GM19438 (cell line): ENCODE data around the gene FARSA.
A peak's percentile ranks its signal among the peaks of the same experiment; 100 is the strongest.
"Not testable (repeated sequence)": the region's sequence is repeated elsewhere in the genome, so short reads cannot be mapped to it uniquely, and the experiment has no call there.

Experiments
- ATAC-seq: cut with Tn5 transposase; IDR thresholded peaks from one replicate; pipeline ENCODE4 v1.9.1; 2021; ENCODE audit warnings: low read depth; ENCODE audit not compliant: unreplicated experiment

FARSA gene

DNA sequence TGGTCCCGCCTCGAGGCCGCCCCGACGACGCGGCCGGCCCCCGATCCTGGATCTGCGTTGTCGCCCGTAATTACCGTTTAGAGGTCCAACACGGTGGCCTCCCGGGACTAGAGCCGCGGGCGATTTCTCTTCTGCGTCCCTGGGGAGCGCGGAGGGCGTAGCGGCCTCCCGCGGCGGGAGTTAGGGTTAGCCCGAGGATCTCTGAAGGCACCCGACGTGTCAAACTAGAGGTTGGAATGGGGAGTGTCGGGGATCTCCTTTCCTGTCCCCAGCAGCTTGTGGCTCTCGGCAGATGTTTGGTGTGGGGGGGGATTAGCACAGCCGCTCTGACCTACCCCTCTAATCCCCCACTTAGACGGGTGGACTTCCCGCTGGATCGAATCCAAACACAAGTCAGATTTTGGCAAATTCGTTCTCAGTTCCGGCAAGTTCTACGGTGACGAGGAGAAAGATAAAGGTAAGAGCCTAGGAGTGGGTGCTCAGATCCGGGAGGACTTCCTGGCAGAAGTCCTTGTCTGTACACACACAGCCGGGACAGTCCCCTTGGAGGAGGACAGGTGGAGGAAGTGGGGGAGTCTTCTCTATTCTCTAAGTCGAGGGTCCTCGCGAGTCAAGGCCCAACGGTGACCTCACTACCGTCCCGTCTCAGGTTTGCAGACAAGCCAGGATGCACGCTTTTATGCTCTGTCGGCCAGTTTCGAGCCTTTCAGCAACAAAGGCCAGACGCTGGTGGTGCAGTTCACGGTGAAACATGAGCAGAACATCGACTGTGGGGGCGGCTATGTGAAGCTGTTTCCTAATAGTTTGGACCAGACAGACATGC, 5.5 kb upstream of the FARSA start:
- no peak for ATAC-seq

DNA sequence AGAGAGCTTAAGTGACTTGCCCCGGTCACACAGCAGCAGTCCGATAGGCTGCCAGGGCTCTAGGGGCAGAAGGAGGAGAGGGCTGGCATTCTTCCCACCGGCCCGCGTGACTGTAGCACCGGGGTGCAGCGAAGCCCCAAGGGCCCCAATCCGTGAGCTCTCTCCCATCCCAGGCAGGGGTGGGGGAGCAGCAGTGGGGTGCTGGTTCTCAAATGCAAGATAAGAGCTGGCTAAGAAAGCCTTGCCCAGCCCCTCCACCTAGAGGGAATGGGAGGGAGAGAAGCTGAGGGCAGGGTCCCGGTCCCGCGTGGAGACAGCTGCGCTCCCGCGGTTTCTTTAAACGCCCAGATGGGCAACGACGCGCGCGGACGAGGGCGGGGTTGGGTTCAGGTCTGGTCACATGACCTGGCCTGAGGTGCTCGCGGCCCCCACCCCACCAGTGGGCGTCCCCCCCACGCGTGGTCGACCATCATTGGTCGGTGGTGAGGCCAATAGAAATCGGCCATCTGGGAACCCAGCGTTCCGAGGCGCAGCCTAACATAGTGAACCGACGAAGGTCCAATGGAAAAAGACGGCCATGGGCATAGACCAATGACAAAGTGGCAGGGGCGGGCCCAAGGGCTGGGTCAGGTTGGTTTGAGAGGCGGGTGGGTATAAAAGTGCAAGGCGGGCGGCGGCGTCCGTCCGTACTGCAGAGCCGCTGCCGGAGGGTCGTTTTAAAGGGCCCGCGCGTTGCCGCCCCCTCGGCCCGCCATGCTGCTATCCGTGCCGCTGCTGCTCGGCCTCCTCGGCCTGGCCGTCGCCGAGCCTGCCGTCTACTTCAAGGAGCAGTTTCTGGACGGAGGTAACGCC, 4.6 kb upstream of the FARSA start, which contains the start of gene CALR:
Gene CALR (plus strand): TSS at position 683 of the 852 bp plus-strand sequence. CDS start 71 bp downstream, at position 754.
- peak; percentile 84 for ATAC-seq

GRCh38 chr19:12937093-12937926, 3.8 kb upstream of the FARSA start:
- no peak for ATAC-seq

GRCh38 chr19:12936582-12936981, 3.1 kb upstream of the FARSA start:
- ATAC-seq = no peak

- no peak for ATAC-seq
These were observed 1.6 kb upstream of the FARSA start for GRCh38 chr19:12935071-12935470.

DNA sequence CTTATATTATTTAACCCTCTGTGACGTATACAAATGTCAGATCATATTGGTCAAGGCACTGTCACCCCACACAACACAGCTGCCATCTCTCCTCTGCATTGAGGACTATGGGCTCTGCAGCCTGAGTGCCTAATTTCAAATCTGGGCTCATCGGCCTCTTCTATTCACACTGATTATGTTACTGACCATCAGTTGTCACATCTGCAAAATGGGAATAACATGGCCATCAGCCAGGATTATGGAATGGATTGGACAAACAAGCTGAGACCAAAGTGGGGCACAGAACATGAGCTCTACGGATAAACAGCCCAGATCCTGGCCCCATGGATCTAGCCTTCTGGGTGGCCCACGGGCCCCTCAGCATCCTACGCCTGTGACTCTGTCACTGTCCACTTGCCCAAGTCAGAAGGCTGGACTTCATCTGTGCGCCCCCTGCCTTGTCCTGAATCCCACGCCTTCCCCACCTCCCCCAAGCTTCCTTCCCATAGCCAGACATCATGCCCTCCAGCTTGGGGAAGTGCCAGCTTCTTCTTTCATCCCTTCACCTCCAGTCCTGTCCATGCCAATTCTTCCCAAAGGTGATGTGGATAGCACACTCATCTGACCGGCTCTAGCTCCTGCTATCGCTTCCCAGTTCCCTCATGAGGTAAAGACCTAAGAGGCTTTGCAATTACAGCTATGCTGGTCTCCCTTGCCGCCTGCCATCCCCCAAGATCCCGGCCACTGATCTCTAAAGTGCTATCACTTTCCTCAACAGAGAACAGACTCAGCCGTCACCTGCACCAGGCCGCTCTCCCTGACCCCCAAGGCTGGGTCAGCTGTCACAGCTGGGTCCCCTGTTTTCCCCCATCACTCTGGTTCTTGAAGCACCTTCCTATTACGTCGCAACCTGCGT, 872 bp downstream of the FARSA start:
- ATAC-seq = no peak

- ATAC-seq = no peak
These were observed 3.4 kb downstream of the FARSA start for GRCh38 chr19:12930002-12930645.

- no peak for ATAC-seq
These were observed 8.7 kb downstream of the FARSA start for GRCh38 chr19:12924621-12925310.

GRCh38 chr19:12922959-12923358, 10.6 kb downstream of the FARSA start:
- ATAC-seq = no peak

DNA sequence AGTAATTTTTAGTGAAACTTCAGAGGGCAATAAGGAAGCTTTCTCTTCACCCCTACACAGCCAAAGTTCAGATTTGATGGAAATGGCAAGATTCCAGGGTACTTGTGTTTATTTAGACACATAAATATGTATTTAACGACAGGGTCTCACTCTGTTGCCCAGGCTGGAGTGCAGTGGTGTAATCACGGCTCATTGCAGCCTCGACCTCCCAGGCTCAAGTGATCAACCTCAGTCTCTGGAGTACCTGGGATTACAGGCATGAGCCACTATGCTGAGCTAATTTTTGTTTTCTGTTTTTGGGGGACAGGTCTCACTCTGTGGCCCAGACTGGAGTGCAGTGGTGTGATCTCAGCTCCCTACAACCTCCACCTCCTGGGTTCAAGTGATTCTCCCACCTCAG, 12.5 kb downstream of the FARSA start:
- ATAC-seq = no peak

- no peak for ATAC-seq
These were observed 15.3 kb downstream of the FARSA start for GRCh38 chr19:12918253-12918652.

DNA sequence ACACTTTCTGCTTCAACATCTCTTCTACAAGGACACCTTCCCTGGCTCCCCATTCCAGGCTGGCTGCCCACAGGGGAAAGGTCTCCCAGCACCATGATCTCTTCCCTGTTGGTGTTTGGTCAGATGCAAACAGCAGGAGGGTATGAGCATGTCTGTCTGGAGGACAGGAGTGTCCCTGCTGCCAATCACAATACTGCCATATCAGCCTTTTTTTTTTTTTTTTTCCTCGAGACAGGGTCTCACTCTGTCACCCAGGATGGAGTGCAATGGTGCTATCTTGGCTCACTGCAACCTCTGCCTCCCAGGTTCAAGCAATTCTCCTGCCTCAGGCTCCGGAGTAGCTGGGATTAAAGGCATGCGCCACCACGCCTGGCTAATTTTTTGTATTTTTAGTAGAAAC, 17.7 kb downstream of the FARSA start:
- not testable (repeated sequence) for ATAC-seq

DNA sequence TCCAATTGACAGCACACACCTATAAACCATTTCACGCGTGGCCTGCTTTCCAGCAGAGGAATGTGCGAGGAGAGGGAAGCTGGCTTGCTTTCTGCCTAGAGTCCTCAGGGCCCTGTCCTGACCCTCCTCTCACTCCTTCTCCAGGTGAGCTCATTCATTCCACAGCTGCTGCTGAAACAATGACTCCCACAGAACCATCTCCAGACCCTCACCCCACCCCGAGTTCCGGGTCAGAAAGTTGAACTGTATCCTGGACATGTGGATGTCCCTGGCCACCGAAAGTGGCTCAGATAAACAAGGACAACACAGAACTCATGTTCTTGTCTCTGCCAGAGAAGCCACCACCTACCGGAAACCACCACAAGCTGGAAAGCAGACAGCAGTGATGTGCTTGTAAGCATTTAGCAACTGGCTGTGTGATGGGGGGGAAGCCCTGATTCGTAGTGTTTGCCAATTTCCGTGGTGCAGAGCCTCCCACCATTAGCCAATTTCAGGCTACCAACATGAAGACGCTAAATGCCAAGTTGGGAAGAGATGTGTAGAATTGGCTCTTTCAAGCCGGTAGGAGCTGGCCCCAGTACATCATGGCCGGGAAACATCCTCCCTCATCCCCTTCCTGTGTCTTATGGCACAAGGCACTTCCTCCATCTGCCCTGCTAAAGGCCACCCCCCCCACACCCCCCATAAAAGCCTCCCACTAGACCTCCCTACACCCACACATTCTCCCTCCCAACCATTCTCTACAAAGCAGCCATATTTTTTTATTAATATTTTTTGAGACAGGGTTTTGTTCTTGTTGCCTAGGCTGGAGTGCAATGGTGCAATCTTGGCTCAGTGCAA, 19.4 kb downstream of the FARSA start:
- ATAC-seq = no peak

- ATAC-seq = no peak
These were observed 20.4 kb downstream of the FARSA start for GRCh38 chr19:12913011-12913561.

DNA sequence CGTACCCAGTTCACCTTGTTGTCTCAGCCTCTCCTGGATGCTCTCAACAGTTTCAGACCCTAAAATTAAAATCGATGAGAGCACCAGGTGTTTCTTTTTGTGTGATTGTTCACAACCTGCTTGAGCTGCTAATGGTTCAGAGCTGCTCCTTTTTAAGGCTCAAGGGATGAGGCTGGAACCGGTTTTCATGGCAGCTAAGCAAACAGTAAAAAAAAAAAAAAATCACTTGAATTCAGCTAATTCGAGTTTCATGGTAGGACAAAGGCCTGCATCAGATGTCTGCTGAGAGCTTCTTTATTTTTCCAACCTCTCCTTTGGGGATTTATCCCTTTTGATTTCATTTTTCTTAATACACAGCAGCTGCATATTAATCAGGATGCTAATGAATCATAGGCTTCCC, 20.9 kb downstream of the FARSA start:
- no peak for ATAC-seq

DNA sequence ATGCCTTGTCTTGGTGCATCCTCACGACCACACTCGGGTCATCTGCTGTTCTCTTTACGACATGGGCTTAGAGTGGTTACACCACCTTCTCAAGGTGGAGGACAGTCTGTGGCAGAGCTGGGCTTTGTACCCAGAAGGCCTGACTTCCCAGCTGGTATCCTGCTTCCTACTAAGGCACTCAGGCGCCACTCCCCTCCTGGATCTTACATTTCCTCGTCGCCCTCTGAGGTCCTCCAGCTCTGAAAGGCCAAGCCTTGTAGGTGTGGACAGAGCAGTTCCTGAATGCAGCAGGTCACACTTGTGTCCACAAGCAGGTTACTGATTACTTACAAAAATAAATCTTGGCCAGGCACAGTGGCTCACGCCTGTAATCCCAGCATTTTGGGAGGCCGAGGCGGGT, 26.3 kb downstream of the FARSA start:
- no peak for ATAC-seq

DNA sequence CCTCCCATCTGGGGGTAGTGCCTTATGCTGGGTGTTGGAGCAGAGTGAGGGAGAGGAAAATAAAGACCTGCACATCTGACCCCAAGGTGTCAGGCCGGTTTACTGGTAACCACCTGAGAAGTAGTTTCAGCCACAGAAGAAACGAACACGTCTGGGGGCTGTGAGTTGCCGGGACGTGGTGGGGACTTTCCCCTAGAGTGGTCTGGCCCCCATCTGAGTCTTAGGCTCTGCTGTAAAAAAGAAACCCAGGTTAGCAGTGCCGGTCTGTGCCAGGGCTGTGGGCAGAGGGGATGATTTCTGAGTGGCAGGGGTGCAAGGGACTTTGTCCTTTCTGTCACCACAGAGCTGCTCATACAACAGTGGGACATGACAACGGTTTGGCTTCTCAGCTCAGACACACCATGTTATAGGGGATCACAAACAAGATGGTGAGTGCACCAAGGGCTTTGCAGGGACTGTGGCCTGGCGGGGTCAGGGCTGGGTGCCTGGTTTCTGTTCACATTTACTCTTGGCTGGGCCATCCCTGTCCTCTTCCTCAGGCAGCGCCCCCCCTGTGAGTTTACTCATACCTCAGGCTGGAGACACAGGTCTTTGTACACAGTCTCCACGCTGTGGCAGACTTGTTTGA, 33.5 kb downstream of the FARSA start:
- ATAC-seq = peak; percentile 89
